Gastrocnemius medialis (tissue), 4 donors: ENCODE measurements around the gene DGKZ. TPM values are rescaled to one million over a fixed set of nuclear protein-coding genes. Genes with fewer than 3 reads are reported as not detected.
"Not testable (repeated sequence)": the region's sequence is repeated elsewhere in the genome, so short reads cannot be mapped to it uniquely, and the experiment has no call there.

Experiments used
- ATAC-seq, 2 donors: fragments of 150-250 bp; one replicate each; pipeline ENCODE4 v1.9.1; 2016
- DNase-seq, 2 donors: peaks; one replicate each; pipeline ENCODE4 v3.0.0-alpha.2; 2019
- H3K27ac ChIP-seq, 4 donors: fragments of 200-600 bp; sonication (generic); 1 replicate in 1 of 4; 2 replicates in 3 of 4; pipeline ENCODE4 v1.5.1; 2016 to 2018; ENCODE audit warnings: mild to moderate bottlenecking in 2 of 4, moderate library complexity in 1 of 4
- H3K27me3 ChIP-seq, 3 donors: fragments of 200-600 bp; sonication (generic) in 2 of 3; 1 replicate in 1 of 3; 2 replicates in 2 of 3; pipeline versions ENCODE4 v1.5.1 to v1.6.0; 2016 to 2019; ENCODE audit warnings: mild to moderate bottlenecking in 1 of 3, moderate library complexity in 1 of 3
- H3K36me3 ChIP-seq, 2 donors: fragments of 200-600 bp; sonication (generic) in 1 of 2; one replicate each; pipeline ENCODE4 v1.5.1; 2017 to 2018
- H3K4me1 ChIP-seq, 2 donors: fragments of 200-600 bp; sonication (generic) in 1 of 2; one replicate each; pipeline ENCODE4 v1.5.1; 2016 to 2017; ENCODE audit warnings: mild to moderate bottlenecking in 2 of 2
- H3K4me3 ChIP-seq, 4 donors: fragments of 200-600 bp; sonication (generic) in 3 of 4; 1 replicate in 1 of 4; 2 replicates in 3 of 4; pipeline ENCODE4 v1.5.1; 2016 to 2019; ENCODE audit warnings: mild to moderate bottlenecking in 2 of 4
- H3K9me3 ChIP-seq, 3 donors: fragments of 200-600 bp; sonication (generic) in 2 of 3; 1 replicate in 1 of 3; 2 replicates in 2 of 3; pipeline ENCODE4 v1.5.1; 2016 to 2019
- POLR2A ChIP-seq, 2 donors: fragments of 450-650 bp; IDR thresholded peaks; one replicate each; pipeline ENCODE4 v1.6.1; 2017; ENCODE audit warnings: antibody characterized with exemption in 2 of 2, mild to moderate bottlenecking in 2 of 2, moderate library complexity in 2 of 2
- in situ Hi-C, 4 donors: fragments of 200-750 bp; cut with MboI; loops; one replicate each; pipeline versions ENCODE4 v1.15.0 to v1.8.0; 2017; ENCODE audit warnings: low sequenced_read_pairs in 4 of 4
- intact Hi-C: fragments of 100-400 bp; cut with DNase I; formaldehyde crosslinking; loops from one replicate; pipeline ENCODE4 v1.15.1; 2023; ENCODE audit warnings: low total_unique reads
- total RNA-seq, 4 donors: library from RNA; depleted of rRNA; stranded (reverse); fragments of >200 nt; gene quantifications; one replicate each; pipeline versions ENCODE4 v1.1.0 to v1.2.3, GENCODE V29; 2016
- TF ChIP-seq, protein P1 (sequence below), 5 experiments: fragments of 450-650 bp in 3 of 5; fragments of 200-600 bp in 2 of 5; sonication (generic) in 2 of 5; IDR thresholded peaks in 4 of 5; conservative IDR thresholded peaks in 1 of 5; 1 replicate in 4 of 5; 2 replicates in 1 of 5; pipeline ENCODE4 v1.5.1; 2016 to 2019; ENCODE audit warnings: antibody characterized with exemption in 5 of 5, mild to moderate bottlenecking in 3 of 5, moderate library complexity in 3 of 5

Gene DGKZ
- total RNA-seq, 4 donors from 2014 or later = 127 to 155 (median 131) TPM

DNA sequence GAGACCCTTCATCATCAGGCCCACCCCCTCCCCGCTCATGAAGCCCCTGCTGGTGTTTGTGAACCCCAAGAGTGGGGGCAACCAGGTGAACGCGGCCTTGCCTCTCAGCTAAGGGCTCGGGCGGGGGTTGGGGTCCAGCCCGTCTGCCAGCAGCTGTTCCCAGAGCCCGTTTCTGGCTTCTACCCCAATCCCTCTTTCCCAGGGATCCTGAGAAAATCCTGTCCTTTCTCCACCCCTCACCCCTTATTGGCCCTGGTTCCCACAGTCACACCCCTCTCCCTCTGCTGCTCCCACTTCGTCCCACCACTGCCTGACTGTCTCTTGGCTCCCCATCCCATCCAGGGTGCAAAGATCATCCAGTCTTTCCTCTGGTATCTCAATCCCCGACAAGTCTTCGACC lies 24.8 kb downstream of the DGKZ start:
- H3K36me3 ChIP-seq = peaks cover 0 to 93% of the 10 kb centered on the region in 2 donors
- in situ Hi-C loops = no loop called here
- DNase-seq (no peak), ATAC-seq (no peak)
- intact Hi-C loops = no loop called here
- H3K4me1 ChIP-seq = peaks cover 2 to 7% of the 10 kb centered on the region in 2 donors
- H3K9me3 ChIP-seq = no peaks in the 10 kb centered on the region
- no peak overlapping the region for H3K4me3 ChIP-seq
- H3K27ac ChIP-seq = no peak overlapping the region
- H3K27me3 ChIP-seq = no peaks in the 10 kb centered on the region
- TF ChIP-seq POLR2A (IDR thresholded peaks at IDR 0.05) = no peak
- TF ChIP-seq, protein P1, sequence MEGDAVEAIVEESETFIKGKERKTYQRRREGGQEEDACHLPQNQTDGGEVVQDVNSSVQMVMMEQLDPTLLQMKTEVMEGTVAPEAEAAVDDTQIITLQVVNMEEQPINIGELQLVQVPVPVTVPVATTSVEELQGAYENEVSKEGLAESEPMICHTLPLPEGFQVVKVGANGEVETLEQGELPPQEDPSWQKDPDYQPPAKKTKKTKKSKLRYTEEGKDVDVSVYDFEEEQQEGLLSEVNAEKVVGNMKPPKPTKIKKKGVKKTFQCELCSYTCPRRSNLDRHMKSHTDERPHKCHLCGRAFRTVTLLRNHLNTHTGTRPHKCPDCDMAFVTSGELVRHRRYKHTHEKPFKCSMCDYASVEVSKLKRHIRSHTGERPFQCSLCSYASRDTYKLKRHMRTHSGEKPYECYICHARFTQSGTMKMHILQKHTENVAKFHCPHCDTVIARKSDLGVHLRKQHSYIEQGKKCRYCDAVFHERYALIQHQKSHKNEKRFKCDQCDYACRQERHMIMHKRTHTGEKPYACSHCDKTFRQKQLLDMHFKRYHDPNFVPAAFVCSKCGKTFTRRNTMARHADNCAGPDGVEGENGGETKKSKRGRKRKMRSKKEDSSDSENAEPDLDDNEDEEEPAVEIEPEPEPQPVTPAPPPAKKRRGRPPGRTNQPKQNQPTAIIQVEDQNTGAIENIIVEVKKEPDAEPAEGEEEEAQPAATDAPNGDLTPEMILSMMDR (IDR thresholded peaks at IDR 0.05 in 4 of 5, conservative IDR thresholded peaks at IDR 0.05 in 1 of 5) = no peak

DNA sequence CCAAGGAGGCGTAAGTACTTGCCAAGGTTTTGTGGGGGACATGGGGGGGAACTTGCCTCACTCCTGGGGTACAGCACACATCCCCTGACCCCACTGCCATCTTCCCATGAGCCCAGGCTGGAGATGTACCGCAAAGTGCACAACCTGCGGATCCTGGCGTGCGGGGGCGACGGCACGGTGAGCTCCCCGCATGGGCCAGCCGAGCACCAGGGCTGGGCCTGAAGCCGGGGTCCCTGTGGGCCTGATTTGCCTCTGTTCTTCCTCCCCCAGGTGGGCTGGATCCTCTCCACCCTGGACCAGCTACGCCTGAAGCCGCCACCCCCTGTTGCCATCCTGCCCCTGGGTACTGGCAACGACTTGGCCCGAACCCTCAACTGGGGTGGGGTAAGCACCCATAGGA lies 25.2 kb downstream of the DGKZ start:
- DNase-seq = not testable (repeated sequence)

DNA sequence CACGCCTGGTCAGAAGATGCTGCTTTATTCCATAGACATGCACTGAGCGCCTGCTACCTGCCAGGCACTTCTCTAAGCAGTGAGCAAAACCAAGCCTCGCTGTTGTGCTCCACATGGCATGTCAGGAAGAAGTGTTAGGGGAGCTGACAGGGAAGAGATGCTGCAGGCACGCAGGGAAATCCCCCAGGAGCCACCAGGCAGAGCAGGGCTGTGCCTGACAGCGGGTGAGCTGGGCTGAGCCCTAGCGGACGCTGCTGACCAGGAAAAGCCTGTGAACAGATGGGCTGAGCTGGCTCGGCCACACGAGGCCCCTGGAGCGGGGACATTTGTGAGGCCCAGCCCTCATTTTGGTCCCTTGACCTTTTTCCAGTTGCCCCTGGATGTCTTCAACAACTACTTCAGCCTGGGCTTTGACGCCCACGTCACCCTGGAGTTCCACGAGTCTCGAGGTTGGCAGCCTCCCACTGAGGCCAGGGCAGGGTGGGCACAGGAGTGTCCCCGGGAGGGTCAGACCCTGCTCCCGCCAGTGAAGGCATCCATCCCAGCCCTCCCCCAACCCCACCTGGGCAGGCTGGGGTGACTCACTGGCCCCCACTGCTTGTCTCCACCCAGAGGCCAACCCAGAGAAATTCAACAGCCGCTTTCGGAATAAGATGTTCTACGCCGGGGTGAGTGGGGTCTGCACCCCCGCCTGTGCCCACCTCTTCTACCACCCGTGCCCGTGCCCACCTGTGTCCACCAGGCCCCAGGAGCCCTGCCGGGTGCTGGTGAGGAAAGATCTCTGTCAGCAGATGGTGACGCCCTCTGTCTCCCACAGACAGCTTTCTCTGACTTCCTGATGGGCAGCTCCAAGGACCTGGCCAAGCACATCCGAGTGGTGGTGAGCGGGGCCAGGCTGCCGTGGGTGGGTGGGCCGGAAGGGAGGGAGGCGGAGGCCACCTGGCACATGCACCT lies 26.8 kb downstream of the DGKZ start:
- ATAC-seq = no peak
- no peaks in the 10 kb centered on the region for H3K9me3 ChIP-seq
- intact Hi-C loops (no loop called here), in situ Hi-C loops (no loop called here)
- TF ChIP-seq POLR2A (IDR thresholded peaks at IDR 0.05) = no peak
- TF ChIP-seq, protein P1 (IDR thresholded peaks at IDR 0.05 in 4 of 5, conservative IDR thresholded peaks at IDR 0.05 in 1 of 5) = no peak
- no peak overlapping the region for H3K4me3 ChIP-seq
- H3K4me1 ChIP-seq = no peaks in the 10 kb centered on the region
- peaks cover 0 to 95% of the 10 kb centered on the region in 2 donors for H3K36me3 ChIP-seq
- H3K27me3 ChIP-seq = no peaks in the 10 kb centered on the region
- no peak overlapping the region for H3K27ac ChIP-seq
- no peak for DNase-seq

More for the DNA sequence above, 25.2 kb downstream of the DGKZ start:
- H3K9me3 ChIP-seq, H3K27me3 ChIP-seq, ATAC-seq, intact Hi-C loops, in situ Hi-C loops, H3K27ac ChIP-seq, H3K4me1 ChIP-seq, H3K4me3 ChIP-seq: not testable (repeated sequence)
- peaks cover 0 to 97% of the 10 kb centered on the region in 2 donors for H3K36me3 ChIP-seq

DNA sequence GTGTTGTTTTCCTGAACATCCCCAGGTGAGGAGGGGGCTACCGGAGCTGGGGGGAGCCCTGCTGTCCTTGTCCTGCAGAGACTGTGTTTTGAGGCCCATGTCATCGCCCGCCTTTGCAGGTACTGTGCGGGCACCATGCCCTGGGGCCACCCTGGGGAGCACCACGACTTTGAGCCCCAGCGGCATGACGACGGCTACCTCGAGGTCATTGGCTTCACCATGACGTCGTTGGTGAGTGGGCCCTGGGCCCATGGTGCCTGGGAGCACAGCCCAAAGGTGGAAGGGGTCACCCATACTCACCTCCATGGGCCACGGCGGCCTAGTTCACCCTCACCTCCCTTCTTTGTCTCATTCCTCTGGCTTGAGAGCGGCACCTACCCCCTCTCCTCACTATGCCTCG lies 27.6 kb downstream of the DGKZ start:
- ATAC-seq = no peak
- no peaks in the 10 kb centered on the region for H3K4me1 ChIP-seq
- intact Hi-C loops = no loop called here
- no peaks in the 10 kb centered on the region for H3K9me3 ChIP-seq
- no peak for TF ChIP-seq POLR2A (IDR thresholded peaks at IDR 0.05)
- TF ChIP-seq, protein P1 (IDR thresholded peaks at IDR 0.05 in 4 of 5, conservative IDR thresholded peaks at IDR 0.05 in 1 of 5) = no peak
- H3K4me3 ChIP-seq = no peak overlapping the region
- in situ Hi-C loops = no loop called here
- no peak overlapping the region for H3K27ac ChIP-seq
- H3K27me3 ChIP-seq = no peaks in the 10 kb centered on the region
- no peak for DNase-seq
- H3K36me3 ChIP-seq = peaks cover 0 to 88% of the 10 kb centered on the region in 2 donors

DNA sequence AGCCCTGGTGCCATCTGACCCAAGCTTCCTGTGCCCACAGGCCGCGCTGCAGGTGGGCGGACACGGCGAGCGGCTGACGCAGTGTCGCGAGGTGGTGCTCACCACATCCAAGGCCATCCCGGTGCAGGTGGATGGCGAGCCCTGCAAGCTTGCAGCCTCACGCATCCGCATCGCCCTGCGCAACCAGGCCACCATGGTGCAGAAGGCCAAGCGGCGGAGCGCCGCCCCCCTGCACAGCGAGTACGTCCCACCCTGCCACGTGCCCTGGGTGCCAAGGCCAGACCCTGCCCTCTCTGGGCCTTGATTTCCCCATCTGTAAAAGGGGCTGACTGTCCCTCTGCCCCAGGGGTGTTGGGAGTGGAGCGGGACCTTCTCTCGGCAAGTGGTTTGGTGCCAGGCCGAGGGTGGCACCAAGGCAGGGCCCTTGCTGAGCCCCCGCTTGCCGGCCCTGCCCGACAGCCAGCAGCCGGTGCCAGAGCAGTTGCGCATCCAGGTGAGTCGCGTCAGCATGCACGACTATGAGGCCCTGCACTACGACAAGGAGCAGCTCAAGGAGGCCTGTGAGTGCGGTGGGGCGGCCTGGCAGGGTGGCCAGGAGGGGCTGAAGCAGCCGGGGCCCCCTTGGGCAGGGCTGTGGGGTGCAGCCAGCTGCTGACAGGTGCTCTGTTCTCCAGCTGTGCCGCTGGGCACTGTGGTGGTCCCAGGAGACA lies 28.3 kb downstream of the DGKZ start:
- peaks cover 0 to 5% of the 10 kb centered on the region in 2 donors for H3K4me1 ChIP-seq
- intact Hi-C loops = no loop called here
- no peak for ATAC-seq
- in situ Hi-C loops = no loop called here
- peak in 1 of 2 donors; percentile 10 for DNase-seq
- H3K36me3 ChIP-seq = peaks cover 0 to 81% of the 10 kb centered on the region in 2 donors
- H3K27me3 ChIP-seq = peaks cover 0 to 3% (median 0%) of the 10 kb centered on the region in 3 donors
- H3K27ac ChIP-seq = no peak overlapping the region
- no peak overlapping the region for H3K4me3 ChIP-seq
- TF ChIP-seq, protein P1 (IDR thresholded peaks at IDR 0.05 in 4 of 5, conservative IDR thresholded peaks at IDR 0.05 in 1 of 5) = no peak
- TF ChIP-seq POLR2A (IDR thresholded peaks at IDR 0.05) = no peak
- H3K9me3 ChIP-seq = no peaks in the 10 kb centered on the region
